Right lung (tissue), 5 donors: ENCODE measurements around the gene BIN1. TPM values are rescaled to one million over a fixed set of nuclear protein-coding genes. Genes with fewer than 3 reads are reported as not detected.
A peak's percentile ranks its signal among the peaks of the same experiment; 100 is the strongest.

ENCODE experiments used
- DNase-seq, 2 donors: peaks; one replicate each; pipeline ENCODE4 v3.0.0-alpha.2; 2013
- polyA plus RNA-seq, 5 donors: library from polyadenylated mRNA; unstranded; fragments of 120-200 nt; gene quantifications; one replicate each; pipeline versions ENCODE4 v1.2.1 to v1.2.3, GENCODE V29; 2013; ENCODE audit warnings: inconsistent platforms in 1 of 5, low replicate concordance in 1 of 5; ENCODE audit not compliant: insufficient read length in 5 of 5, insufficient read depth in 1 of 5

The BIN1 gene
- polyA plus RNA-seq, 5 donors: 51.3 to 133 (median 71.5) TPM

DNA sequence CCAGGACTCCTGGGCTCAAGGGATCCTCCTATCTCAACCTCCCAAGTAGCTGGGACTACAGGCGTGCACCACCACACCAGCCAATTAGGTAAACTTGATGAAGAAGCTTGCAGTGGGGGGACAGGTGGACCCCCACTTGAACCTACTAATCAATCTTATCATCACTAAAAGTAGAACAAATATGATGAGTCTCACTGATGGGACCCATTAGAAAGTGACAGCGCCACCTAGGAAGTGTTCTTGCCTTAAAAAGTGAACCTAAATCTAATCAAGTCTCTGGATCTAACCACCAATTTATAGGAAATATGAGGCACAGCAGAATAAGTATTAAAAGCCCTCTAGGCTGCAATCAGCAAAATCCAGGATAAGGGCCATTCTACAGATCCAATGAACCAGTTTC is 79.2 kb downstream of the BIN1 start:
- DNase-seq: no peak

DNA sequence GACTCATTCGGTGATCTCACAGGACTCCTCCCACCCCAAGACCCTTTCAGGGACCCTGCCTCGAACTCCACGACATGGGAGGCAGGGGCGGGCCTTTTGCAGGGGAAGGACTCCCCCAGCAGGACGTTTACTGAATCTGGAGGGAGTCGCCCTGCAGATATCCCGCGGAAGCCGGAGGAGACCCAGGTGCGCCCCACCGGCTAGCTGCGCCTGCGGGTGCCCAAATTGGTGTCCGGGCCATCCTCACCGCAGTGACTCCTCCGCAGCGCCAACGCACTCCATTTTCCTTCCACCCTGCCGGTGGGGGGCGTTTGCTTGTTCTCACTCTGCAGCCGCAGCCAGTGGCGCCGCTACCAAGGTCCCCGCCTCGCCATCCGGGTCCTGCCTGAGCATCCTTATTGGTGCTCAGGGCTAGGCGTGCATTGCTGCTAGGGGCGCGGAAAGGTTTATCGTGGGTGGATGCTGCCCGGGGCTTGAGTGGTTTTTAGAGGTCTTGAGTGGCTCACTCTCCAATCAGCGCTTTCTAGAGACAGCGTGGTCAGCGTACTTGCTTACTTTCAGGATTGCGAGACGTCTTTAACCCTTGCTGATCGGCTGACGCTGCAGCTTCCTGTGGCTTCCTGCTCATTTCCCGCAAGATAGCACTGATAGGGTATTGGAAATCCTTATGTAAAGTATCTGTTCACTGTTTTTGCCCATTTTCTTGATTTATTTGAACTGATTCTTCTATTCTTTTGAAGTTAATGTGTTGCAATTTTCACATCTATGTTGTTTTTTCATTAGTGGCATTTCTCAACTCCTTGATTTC is 81.4 kb downstream of the BIN1 start:
- peak; percentile 52 to 53 for DNase-seq

DNA sequence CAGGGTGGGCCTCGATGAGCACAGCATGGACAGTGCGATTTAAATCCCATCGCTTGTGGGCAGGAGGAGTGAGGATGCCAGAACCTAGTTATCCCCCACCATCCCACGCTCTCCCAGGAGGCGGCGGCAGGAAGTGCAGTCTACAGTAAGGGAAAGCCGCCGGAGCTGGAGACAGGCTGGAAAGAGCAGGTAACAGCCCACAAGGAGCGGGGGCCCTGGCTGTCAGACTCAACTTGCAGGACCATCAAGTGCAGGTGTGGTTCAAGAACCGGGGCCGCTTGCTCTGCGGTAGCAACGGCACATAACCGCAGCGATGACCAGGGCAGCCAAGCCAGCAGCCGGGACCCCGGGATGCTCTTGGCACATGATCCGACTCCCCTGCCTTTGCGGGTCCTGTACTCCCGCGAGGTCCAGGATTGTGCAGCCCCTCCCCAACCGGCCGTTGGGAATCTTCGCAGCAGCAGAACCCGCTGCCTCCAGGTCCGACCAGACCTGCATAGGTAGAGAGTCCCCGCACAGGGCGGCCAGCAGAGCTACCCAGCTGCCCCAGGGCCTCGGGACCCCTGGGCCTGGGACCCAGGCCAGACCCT is 82.1 kb downstream of the BIN1 start:
- DNase-seq: no peak

DNA sequence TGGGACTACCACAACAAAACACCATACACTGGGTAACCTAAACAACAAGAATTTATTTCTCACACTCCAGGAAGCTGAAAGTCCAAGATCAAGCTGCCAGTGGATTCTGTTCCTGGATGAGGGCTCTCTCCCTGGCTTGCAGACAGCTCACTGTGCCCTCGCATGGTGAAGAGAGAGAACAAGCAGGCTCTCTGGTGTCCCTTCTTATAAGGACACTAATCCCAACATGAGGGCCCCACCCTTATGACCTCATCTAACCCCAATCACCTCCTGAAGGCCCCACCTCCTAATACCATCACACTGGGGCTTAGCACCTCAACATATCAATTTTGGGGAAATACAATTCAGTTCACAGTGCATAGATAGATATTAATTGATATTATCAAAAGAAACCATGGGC is 83.5 kb downstream of the BIN1 start:
- DNase-seq: no peak

DNA sequence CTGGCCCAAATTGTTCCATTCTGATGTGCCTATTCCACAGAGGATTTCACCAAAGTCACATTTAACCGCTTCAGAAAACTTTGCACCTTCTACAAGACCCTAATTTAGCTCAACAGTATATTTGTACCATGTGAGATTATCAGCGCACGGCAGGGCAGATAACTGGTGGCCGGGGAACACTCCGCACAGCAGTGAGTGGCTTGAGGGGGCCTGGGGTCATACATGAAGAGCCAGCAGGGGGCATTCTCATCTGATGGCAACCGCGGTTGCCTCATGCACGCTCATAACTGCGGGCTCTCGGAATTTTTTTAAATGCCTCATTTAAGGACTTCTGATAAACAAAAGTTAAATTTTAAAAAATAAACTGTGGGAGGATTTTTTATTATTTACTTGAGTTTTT is 84.1 kb downstream of the BIN1 start:
- no peak for DNase-seq

DNA sequence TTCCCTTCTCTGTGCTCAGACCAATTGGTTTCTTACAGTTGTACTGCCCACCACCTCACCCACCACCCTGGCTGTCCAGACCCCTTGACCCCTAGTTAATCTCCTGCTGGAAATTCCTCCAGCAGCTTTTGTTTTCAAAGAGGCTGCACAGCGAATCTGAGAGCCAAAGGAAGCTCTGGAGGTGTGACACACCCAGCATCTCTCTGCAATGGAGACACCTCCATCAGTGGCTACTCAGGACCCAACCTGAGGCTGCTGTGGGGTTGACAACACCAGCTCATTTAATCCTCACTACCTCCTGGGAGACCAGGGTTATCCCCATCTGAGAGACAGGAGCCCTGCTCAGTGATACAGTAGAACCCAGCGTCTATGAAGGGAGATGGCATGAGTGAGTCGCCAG is 86.4 kb downstream of the BIN1 start:
- DNase-seq: no peak

DNA sequence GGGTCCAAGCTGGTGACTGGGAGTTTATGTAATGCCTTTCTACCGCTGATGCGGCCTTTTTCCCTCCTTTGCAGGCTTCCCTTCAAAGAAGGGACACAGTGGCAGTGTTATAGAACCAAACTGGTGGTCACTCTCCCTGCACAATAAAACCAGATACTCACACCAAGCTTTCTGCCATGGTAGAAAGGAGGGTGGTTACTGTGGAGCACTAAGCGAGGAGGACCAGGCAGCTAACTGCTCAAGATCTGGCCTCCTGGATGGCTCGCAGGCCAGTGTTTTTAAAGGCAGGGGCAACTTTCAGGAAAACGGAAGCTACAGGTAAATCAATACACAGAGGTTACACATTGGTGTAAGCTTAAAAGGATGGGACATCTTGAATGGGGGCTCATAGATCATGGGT is 89.4 kb downstream of the BIN1 start:
- DNase-seq: no peak

DNA sequence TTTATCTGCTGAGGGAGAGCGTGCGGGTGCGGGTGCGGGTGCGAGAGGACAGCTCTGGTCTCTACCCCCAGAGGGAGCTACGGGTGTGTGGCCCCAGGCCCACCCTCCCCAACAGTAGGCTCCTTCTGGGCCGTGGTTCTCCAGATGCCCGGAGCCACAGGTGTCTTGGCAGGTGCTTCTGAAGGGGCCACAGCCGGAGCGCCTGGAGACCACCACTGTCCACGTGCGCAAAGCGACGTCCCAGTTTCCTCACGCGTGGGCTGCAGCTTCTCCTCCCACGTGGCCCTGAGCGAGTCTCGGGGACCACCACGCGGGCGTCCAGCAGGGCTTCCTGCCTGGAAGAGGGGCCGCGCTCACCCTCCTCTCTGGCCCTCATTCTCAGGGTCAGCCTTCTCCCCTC is 90.6 kb downstream of the BIN1 start:
- no peak for DNase-seq

DNA sequence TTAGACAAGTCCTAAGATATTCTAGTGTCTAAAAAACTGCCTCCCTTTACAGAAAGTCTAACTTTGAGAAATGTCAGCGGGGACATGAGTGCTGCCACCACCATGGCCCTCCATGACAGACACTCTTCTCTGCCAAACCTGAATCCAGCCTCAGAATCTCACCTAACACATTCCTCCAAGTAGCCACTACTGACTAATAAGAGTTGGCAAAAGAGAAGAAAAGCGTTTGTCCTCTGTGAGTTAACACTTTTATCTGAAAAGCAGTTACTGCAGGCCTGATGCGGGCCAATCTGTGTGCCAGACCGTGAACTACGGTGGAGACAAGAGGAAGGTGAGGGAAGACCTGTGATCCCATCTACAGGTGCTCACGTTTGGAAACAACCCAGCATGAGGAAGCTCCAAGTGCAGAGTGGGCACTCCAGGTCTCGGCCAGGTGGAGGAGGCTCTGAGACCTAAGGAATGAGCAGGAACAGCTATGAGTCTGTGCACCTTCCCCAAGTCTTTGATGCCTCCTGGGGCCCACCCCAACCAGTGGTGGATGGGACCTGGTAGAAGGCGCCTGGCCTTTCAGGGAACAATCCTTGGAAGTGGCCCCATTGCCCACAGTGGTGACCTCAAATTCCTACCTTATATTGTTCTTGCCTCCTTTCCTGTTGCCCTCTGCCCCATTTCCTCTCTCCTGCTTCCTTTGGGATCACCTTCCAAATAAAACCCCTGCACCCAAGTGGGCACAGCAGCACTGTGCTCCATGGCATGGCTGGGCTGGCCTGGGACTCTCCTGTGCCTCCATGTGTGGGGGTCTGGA is 91.6 kb downstream of the BIN1 start:
- DNase-seq: no peak

DNA sequence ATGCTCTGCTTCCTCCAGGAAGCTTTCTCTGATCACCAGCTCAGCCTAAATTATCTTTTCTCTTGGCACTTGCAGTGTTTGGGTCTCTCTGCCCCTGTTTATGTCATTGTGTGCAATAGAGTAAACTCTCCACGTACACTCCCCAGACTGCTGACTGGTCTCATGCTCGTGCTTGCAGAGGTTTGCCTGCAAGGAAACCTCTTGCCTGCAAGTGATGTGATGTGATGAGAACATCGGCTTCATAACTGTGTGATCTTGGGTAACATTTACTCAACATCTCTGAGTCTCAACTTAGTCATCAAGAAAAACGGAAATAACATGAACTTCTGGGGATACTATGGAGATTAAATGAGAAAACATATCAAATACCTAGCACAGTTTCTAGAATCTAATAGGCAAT is 92.3 kb downstream of the BIN1 start:
- no peak for DNase-seq

DNA sequence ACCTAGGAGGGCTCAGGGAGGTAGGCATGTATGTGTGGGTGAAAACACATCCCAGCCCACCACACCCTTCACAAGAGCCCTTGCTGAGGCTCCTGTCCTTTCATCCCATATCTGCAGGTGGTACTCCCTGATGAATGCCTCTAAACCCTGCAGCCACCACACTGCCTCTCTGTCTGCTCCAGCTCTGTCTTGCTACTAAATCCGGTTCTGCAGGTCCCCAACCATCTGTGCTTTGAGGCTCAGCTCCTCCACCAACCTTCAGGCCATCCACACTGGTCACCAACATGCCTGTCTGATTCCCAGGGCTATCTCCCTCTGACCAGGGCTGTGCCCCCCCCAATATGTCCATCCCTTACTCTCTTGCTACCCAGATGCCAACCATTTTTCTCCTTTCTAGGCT is 92.7 kb downstream of the BIN1 start:
- DNase-seq: no peak

DNA sequence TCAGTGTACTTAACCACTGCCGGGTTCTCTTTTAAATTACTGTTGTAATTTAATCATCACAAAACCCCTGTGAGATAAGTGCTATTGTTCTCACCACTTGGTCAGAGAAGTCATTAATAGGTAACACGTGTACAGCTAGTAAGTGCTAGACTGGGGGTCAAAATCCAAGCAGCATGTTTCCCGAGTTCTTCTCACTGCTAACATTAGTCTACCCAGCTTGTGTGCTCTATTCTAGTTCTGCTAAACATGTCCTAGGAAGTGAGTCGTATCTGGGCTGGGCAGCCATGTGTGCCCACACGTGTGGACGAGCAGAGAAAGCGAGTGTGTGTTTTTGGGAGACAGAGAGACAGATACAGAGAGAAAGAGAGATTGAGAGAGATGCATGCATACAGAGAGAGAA is 94.1 kb downstream of the BIN1 start:
- no peak for DNase-seq

DNA sequence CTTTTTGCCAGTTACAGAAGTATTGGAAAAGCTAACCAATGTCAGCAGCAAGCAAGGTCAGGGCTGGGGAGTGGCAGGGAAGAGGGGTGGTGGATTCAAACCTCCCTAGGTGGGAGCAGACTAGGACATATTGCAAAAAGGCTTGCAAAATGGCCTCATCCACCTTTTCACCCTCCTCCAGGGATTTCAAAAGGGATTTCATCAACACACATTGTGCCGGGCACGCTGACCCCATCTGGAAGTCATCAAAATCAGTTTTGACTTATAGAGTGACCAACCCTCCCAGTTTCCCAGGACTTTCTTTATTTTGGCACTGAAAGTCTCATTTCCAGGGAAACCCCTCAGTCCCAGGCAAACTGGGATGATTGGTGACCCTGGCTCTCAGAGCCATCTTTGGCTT is 94.7 kb downstream of the BIN1 start:
- no peak for DNase-seq

DNA sequence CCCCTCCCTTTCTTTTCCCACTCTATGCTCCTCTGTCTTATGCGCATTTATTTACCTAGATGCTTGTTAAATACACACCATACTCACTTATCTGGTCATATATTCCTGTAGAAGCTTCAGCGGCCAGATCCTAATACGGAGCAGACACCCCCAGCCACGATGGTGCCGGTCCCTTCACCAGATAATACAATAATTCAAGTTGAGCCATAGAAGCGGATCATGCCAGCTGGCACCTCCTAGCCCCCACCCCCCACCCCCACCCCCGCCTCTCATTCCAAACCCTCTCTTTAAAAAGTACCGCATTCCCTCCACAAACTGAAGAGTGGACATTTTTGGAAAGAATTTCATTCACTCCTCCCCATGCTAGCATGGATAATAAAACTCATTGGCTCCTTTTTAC is 95.2 kb downstream of the BIN1 start:
- no peak for DNase-seq

DNA sequence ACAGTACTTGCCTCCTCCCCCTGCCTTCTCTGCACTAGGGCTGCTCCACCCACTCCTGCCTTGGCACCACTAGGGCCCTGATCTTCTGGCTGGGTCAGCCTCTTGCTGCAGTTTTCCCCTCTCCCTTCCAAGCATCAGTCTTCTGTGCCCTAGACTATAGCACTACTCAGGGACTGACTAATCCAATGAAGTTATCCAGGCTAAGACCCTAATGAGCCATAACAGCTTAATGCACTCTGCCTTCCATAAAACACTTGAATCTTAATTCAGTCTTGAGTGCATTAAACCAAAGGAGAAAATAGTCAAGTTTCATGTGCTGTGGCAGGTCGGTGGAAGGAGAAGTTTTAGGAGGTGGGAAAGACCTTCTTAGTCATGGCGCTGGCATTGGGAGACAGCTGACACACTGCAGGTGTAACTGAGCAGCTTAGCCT is 95.7 kb downstream of the BIN1 start:
- DNase-seq: no peak

DNA sequence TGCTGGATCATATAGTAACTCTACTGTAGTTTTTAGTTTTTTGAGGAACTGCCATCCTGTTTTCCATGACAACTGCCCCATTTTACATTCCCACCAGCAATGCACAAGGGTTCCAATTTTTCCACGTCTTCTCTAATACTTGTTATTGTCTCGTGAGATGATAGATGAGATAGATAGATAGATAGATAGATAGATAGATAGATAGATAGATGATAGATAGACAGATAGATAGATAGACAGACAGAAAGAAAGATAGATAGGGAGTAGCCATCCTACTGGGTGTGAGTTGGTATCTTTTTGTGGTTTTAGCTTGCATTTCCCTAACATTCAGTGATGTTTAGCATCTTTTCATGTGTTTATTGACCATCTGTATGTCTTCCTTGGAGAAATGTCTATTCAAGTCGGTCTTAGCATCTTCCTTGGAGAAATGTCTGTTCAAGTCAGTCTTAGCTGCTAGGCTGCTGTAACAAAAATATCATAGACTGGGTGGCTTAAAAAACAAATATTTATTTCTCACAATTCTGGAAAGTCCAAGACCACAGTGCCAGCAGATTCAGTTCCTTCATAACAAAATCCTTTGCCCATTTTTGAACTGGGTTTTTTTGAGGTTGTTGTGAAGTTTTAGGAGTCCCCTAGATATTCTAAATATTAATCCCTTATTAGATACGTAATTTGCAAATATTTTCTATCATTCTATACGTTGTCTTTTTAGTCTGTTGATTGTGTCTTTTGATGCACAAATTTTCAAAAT is 98.5 kb downstream of the BIN1 start:
- no peak for DNase-seq

DNA sequence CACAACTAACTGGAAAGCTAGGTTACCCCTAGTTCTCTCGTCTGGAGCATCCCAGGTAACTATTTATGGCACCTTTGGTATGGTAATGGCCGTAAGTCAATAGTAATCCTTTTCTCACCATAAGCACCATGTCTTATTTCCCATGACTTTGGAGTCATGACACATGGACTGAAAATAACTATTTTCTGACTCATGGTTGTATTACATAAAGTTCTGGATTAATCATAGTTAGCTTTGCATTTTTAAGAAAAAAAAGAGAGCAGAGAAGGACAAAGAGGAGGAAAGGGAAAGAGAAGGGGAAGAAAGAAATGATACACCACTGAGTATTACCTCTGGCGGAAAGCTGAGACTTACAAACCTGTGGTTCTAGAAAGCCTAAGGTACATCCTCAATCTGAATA is 99.3 kb downstream of the BIN1 start:
- DNase-seq: no peak

DNA sequence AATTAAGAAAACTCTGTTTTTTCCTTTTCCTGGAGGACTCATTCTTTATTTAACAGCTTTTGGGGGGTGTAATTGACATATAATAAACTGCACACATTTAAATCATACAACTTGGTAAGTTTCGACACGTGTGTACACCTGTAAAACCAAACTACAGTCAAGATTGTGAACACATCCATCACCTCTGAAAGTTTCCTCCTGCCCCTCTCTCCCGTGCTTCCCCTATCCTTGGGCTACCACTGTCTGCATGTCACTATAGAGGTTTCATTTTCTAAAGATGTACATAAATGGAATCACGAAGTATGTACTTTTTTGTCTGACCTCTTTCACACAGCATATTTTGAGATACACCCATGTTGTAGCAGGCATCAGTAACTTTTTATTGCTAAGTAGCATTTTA is 100.0 kb downstream of the BIN1 start:
- no peak for DNase-seq

DNA sequence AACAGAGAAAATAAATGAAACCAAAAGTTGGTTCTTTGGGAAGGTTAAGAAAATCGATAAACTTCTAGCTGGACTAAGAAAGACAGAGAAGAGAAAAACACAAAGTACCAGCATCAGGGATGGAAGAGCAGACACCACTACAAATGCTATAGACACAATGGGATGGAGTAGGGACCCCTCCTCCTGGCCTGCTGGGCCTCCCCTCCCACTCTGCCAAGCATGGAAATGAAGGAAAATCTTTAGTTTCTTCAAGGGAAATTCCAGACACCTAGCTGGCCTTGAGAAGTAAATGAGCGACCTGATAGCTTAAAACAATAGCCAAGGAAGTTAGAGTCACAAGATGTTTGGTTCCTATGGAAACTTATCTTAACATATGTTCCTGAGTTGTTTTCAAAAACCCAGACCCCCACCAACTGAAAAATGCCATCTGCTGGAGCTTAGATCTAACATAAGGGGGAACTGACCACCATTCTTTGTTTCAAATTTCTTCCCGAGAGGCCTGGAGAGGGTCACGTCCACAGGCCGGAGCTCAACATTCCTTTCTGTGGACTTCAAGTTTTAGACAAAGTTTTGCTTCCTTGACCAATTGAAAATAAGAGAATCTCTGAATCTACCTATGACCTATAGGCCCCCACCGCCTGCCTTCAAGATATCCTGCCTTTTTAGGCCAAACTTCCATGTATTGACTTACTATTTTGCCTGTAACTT is 101.9 kb downstream of the BIN1 start:
- no peak for DNase-seq

DNA sequence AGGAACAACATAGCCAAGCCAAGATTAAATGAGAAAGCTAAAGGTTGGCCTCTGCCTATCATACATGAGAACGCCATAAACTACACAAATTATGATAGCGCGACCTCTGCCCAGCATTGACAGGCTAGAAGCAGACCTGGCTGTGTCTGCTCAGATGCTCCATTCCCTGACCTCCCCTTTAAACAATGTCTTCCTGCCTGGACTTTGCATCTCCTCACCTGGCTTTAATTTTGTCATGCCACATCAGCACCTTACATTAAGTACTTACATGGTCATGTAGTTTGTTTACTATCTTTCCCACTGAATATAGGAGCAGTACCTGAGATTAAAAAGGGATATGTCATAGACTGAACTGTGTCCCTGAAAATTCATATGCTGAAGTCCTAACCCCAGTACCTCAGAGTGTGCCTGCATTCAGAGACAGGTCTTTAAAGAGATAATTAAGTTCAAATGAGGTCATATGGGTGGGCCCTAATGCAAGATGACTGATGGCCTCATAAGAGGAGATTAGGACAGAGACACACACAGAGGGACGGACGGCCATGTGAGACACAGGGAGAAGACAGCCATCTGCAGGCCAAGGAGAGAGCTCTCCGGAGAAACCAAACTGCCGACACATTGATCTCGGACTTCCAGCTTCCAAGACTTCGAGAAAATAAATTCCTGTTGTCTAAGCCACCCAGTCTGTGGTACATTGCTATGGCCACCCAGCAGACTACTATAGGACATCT is 103.7 kb downstream of the BIN1 start:
- no peak for DNase-seq

DNA sequence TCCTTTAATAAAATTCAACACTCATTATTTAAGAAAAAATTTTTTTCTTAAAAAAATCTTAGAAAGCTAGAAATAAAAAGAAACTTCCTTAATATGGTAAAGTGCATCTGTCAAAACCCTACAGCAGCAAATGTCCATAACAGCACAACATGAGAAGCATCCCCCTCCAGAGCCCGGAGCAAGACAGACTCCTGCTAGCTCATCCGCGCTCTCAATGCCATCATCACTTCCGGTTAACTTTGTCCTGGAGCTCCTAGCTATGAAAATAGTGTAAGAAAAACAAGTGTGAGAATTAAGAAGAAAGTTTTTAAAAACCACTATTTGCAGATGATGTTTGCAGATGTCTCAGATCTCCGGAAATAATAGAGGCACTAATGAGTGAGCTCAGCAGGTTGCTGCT is 105.2 kb downstream of the BIN1 start:
- DNase-seq: no peak
